Measurements from ENCODE around the gene PPP1R7. TPM values are rescaled to one million over a fixed set of nuclear protein-coding genes. Genes with fewer than 3 reads are reported as not detected.

The PPP1R7 gene
- total RNA-seq, 3 donors from 2014 or later (not counting 1 experiment from before 2014, with no cell fraction given), result 57.8 to 66.3 (median 60.4) TPM

DNA sequence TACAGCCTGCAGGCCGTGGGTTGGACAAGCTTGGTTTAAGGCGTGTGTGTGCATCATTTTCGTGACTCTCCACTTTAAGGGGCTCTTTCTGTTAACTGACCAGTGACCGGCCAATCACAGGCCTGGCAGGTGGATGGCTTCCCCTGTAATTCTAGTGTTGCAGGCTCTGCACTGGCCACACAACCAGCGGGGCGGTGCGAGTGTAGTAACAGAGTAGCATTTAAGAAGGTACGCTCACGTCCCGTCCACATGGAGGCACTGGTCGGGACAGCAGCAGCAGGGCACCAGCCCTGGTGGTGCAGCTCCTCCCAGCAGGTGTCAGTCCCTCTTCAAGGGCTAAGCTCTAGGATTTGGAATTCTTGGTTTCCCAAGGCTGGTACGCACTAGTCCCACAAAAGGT is 30.2 kb downstream of the PPP1R7 start:
- peaks cover 7% of the 10 kb centered on the region for H3K36me3 Mint-ChIP-seq
- no peak overlapping the region for H3K4me3 ChIP-seq (ENCODE audit: low read length)
- no peak overlapping the region for H3K27ac Mint-ChIP-seq
- no peaks in the 10 kb centered on the region for H3K4me1 Mint-ChIP-seq
- H3K9me3 Mint-ChIP-seq, result no peaks in the 10 kb centered on the region
- H3K27me3 ChIP-seq (ENCODE audit: control insufficient read depth, insufficient read depth, low read length), result no peaks in the 10 kb centered on the region
- no peaks in the 10 kb centered on the region for H3K9me3 ChIP-seq (ENCODE audit: control insufficient read depth, insufficient read depth, low read length)
- H3K27ac ChIP-seq (ENCODE audit: low read length), result no peak overlapping the region
- DNase-seq (no peak), ATAC-seq (no peak)
- H3K27me3 Mint-ChIP-seq (ENCODE audit: low read depth in 2 of 2), result no peaks in the 10 kb centered on the region
- H3K4me1 ChIP-seq (ENCODE audit: control insufficient read depth, insufficient read depth, low read length), result no peaks in the 10 kb centered on the region
- H3K36me3 ChIP-seq (ENCODE audit: control insufficient read depth, insufficient read depth, low read length), result peaks cover 12% of the 10 kb centered on the region
- intact Hi-C loops (cut with micrococcal nuclease), result no loop called here
- WGBS (ENCODE audit: insufficient coverage), result 98% methylated on average over 12 of the region's 12 CpGs
- H3K4me3 Mint-ChIP-seq, result no peak overlapping the region
- TF ChIP-seq CTCF (IDR thresholded peaks at IDR 0.05), result no peak

GRCh38 chr2:241182126-241182525 is 31.9 kb downstream of the PPP1R7 start:
- Histone ChIP-seq H3K27ac (ENCODE audit: low read length) (no peak overlapping the region), H3K4me1 (ENCODE audit: control insufficient read depth, insufficient read depth, low read length) (no peaks in the 10 kb centered on the region), H3K36me3 (ENCODE audit: control insufficient read depth, insufficient read depth, low read length) (peaks cover 12% of the 10 kb centered on the region), H3K4me3 (ENCODE audit: low read length) (no peak overlapping the region), H3K9me3 (ENCODE audit: control insufficient read depth, insufficient read depth, low read length) (no peaks in the 10 kb centered on the region), H3K27me3 (ENCODE audit: control insufficient read depth, insufficient read depth, low read length) (no peaks in the 10 kb centered on the region)
- Mint-ChIP-seq H3K4me1 (no peaks in the 10 kb centered on the region), H3K27me3 (ENCODE audit: low read depth in 2 of 2) (no peaks in the 10 kb centered on the region), H3K9me3 (no peaks in the 10 kb centered on the region), H3K27ac (no peak overlapping the region), H3K4me3 (no peak overlapping the region), H3K36me3 (peaks cover 7% of the 10 kb centered on the region)
- intact Hi-C loops (cut with micrococcal nuclease), result no loop called here
- WGBS (ENCODE audit: insufficient coverage), result 85% methylated on average over 3 of the region's 3 CpGs
- ATAC-seq, result no peak
- no peak for DNase-seq
- TF ChIP-seq CTCF (IDR thresholded peaks at IDR 0.05), result no peak

GRCh38 chr2:241182531-241183133 is 32.4 kb downstream of the PPP1R7 start:
- H3K27ac ChIP-seq (ENCODE audit: low read length), result no peak overlapping the region
- ATAC-seq (no peak), DNase-seq (no peak)
- no peak for TF ChIP-seq CTCF (IDR thresholded peaks at IDR 0.05)
- intact Hi-C loops (cut with micrococcal nuclease), result no loop called here
- Mint-ChIP-seq H3K36me3 (peaks cover 7% of the 10 kb centered on the region), H3K27me3 (ENCODE audit: low read depth in 2 of 2) (no peaks in the 10 kb centered on the region), H3K9me3 (no peaks in the 10 kb centered on the region), H3K27ac (no peak overlapping the region), H3K4me3 (no peak overlapping the region), H3K4me1 (no peaks in the 10 kb centered on the region)
- WGBS (ENCODE audit: insufficient coverage), result 95% methylated on average over 28 of the region's 28 CpGs
- H3K4me1 ChIP-seq (ENCODE audit: control insufficient read depth, insufficient read depth, low read length), result no peaks in the 10 kb centered on the region
- peaks cover 12% of the 10 kb centered on the region for H3K36me3 ChIP-seq (ENCODE audit: control insufficient read depth, insufficient read depth, low read length)
- H3K9me3 ChIP-seq (ENCODE audit: control insufficient read depth, insufficient read depth, low read length), result no peaks in the 10 kb centered on the region
- H3K27me3 ChIP-seq (ENCODE audit: control insufficient read depth, insufficient read depth, low read length), result no peaks in the 10 kb centered on the region
- H3K4me3 ChIP-seq (ENCODE audit: low read length), result no peak overlapping the region

DNA sequence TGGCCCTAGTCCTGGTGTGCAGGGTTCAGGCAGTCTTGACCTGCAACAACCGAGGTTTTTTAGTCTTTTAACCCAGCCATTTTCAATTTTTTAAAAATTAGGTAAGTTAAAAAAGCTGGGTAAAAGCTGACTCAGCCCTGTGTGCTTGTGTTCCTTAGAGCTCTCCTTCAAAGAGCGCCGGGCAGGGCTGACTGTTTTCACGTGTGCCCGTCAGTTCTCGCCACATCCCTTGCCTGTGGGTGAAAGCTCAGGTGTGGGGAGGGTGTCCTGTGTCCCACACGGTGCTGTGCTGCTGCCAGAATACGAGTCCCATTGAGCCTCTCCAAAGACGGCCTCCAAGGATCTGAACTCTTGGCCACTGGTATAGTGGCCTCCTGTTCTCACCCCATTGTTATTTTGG is 33.0 kb downstream of the PPP1R7 start:
- Mint-ChIP-seq H3K4me3 (no peak overlapping the region), H3K9me3 (no peaks in the 10 kb centered on the region), H3K36me3 (peaks cover 7% of the 10 kb centered on the region), H3K27ac (no peak overlapping the region), H3K4me1 (no peaks in the 10 kb centered on the region), H3K27me3 (ENCODE audit: low read depth in 2 of 2) (no peaks in the 10 kb centered on the region)
- no peak for DNase-seq
- WGBS (ENCODE audit: insufficient coverage), result 78% methylated on average over 9 of the region's 9 CpGs
- no peak for TF ChIP-seq CTCF (IDR thresholded peaks at IDR 0.05)
- ATAC-seq, result no peak
- no peak overlapping the region for H3K27ac ChIP-seq (ENCODE audit: low read length)
- no peaks in the 10 kb centered on the region for H3K27me3 ChIP-seq (ENCODE audit: control insufficient read depth, insufficient read depth, low read length)
- H3K36me3 ChIP-seq (ENCODE audit: control insufficient read depth, insufficient read depth, low read length), result peaks cover 12% of the 10 kb centered on the region
- no peak overlapping the region for H3K4me3 ChIP-seq (ENCODE audit: low read length)
- no peaks in the 10 kb centered on the region for H3K4me1 ChIP-seq (ENCODE audit: control insufficient read depth, insufficient read depth, low read length)
- no peaks in the 10 kb centered on the region for H3K9me3 ChIP-seq (ENCODE audit: control insufficient read depth, insufficient read depth, low read length)
- intact Hi-C loops (cut with micrococcal nuclease), result no loop called here
